GM12878 (cell line): ENCODE data around the gene SULT1A1. TPM values are rescaled to one million over a fixed set of nuclear protein-coding genes. Genes with fewer than 3 reads are reported as not detected.
"Not testable (repeated sequence)": the region's sequence is repeated elsewhere in the genome, so short reads cannot be mapped to it uniquely, and the experiment has no call there.

Experiments used
- ATAC-seq: fragments of 200-7000 bp; cut with Tn5 transposase; 3 replicates; pipeline ENCODE4 v1.9.1; 2020; ENCODE audit warnings: mild to moderate bottlenecking, moderate library complexity
- BruUV-seq: library from RNA; stranded (reverse); fragments of 400-500 nt; replicated peaks from 2 replicates; lab custom pipeline; 2021; lab: Mats Ljungman, UMichigan
- CTCF ChIA-PET: fragments of 300-600 bp; sonication (Branson Sonifier 250); formaldehyde crosslinking; extraction: SDS; loops from one replicate; lab custom pipeline; 2021; ENCODE audit warnings: inconsistent platforms; lab: Yijun Ruan, JAX
- POLR2A ChIA-PET: fragments of 350-600 bp; formaldehyde crosslinking; extraction: SDS; loops from one replicate; lab custom pipeline; 2021; ENCODE audit warnings: inconsistent platforms; lab: Charles Lee
- RAD21 ChIA-PET: fragments of 300-600 bp; sonication (Branson Sonifier 250); formaldehyde crosslinking; loops from one replicate; lab custom pipeline; 2023; ENCODE audit warnings: antibody characterized with exemption; ENCODE audit not compliant: unreplicated experiment; lab: Charles Lee
- SMC1A ChIA-PET: fragments of 300-600 bp; sonication (Branson Sonifier 250); formaldehyde crosslinking; loops from one replicate; lab custom pipeline; 2023; ENCODE audit not compliant: unreplicated experiment, uncharacterized antibody; lab: Charles Lee
- DNase-seq: peaks from one replicate; pipeline ENCODE4 v3.0.0-alpha.2; 2011; ENCODE audit warnings: low read depth, low spot score
- FAIRE-seq: peaks from 3 replicates; lab custom pipeline; 2011; peaks lifted over from hg19 to GRCh38; lab: Jason Lieb, UNC
- H2AFZ ChIP-seq: 2 replicates; pipeline ENCODE4 v1.6.0; 2011; ENCODE audit warnings: low read depth, low read length, control low read depth; ENCODE audit not compliant: control insufficient read depth
- H3K27ac ChIP-seq: 2 replicates; pipeline ENCODE4 v1.5.1; 2011; ENCODE audit warnings: control low read depth; ENCODE audit not compliant: control insufficient read depth, insufficient read depth
- H3K27me3 ChIP-seq, 2 experiments: replicated peaks in 1 of 2; 2 replicates each; pipeline versions ENCODE4 v1.6.0 to v1.6.1; 2011; ENCODE audit warnings: low read length in 1 of 2; ENCODE audit not compliant: control insufficient read depth in 2 of 2, insufficient read depth in 2 of 2
- H3K36me3 ChIP-seq, 2 experiments: 2 replicates each; pipeline ENCODE4 v1.5.1; 2011; ENCODE audit warnings: low read length in 1 of 2; ENCODE audit not compliant: control insufficient read depth in 2 of 2, insufficient read depth in 2 of 2
- H3K4me1 ChIP-seq: 2 replicates; pipeline ENCODE4 v1.6.1; 2011; ENCODE audit warnings: mild to moderate bottlenecking, low read length, moderate library complexity, mixed read lengths; ENCODE audit not compliant: control insufficient read depth, insufficient read depth
- H3K4me2 ChIP-seq: 2 replicates; pipeline ENCODE4 v1.6.0; 2011; ENCODE audit warnings: control low read depth; ENCODE audit not compliant: control insufficient read depth, insufficient read depth
- H3K4me3 ChIP-seq: fragments of 200-600 bp; sonication (generic); 2 replicates; pipeline ENCODE4 v1.5.1; 2016
- H3K79me2 ChIP-seq: 2 replicates; pipeline ENCODE4 v1.6.0; 2011; ENCODE audit warnings: low read length; ENCODE audit not compliant: control insufficient read depth, insufficient read depth
- H3K9ac ChIP-seq: 2 replicates; pipeline ENCODE4 v1.8.0; 2011; ENCODE audit warnings: low read length, control low read depth, mixed read lengths; ENCODE audit not compliant: control insufficient read depth, insufficient read depth
- H3K9me3 ChIP-seq: replicated peaks from 3 replicates; pipeline ENCODE4 v1.5.1; 2011; ENCODE audit warnings: mild to moderate bottlenecking, low read length; ENCODE audit not compliant: control insufficient read depth, insufficient read depth
- H4K20me1 ChIP-seq: 2 replicates; pipeline ENCODE4 v1.6.0; 2011; ENCODE audit not compliant: control insufficient read depth, insufficient read depth
- CTCF ChIP-seq, 3 experiments: IDR thresholded peaks in 2 of 3; conservative IDR thresholded peaks in 1 of 3; 2 replicates each; pipeline ENCODE4 v1.5.1; 2011; ENCODE audit warnings: low read depth in 3 of 3, low read length in 3 of 3, mild to moderate bottlenecking in 3 of 3, control low read depth in 2 of 3, moderate library complexity in 2 of 3, inconsistent platforms in 1 of 3, mixed read lengths in 1 of 3; ENCODE audit not compliant: control insufficient read depth in 2 of 3, insufficient read depth in 1 of 3; ENCODE audit errors: extremely low read depth in 1 of 3
- RAD21 ChIP-seq: IDR thresholded peaks from 2 replicates; pipeline ENCODE4 v1.6.1; 2011; ENCODE audit warnings: mild to moderate bottlenecking, low read depth, low read length, moderate library complexity; ENCODE audit not compliant: insufficient read depth
- RELA ChIP-seq: fragments of 450-650 bp; IDR thresholded peaks from 2 replicates; pipeline ENCODE4 v1.8.0; 2014; ENCODE audit warnings: borderline replicate concordance; ENCODE audit not compliant: partially characterized antibody
- SMC3 ChIP-seq: IDR thresholded peaks from 2 replicates; pipeline ENCODE4 v1.6.1; 2011; ENCODE audit warnings: low read length, improper control_type of control experiment, borderline replicate concordance
- WGBS: methylation state at CpG from one replicate; pipeline ENCODE4 v1.1.6; 2016; ENCODE audit warnings: low lambda C conversion rate; ENCODE audit not compliant: insufficient replicate concordance, insufficient coverage; ENCODE audit errors: missing lambda C conversion rate; 5-methylcytosine and 5-hydroxymethylcytosine counted together
- in situ Hi-C: fragments of 300-500 bp; cut with MboI; formaldehyde crosslinking; loops from 9 replicates; pipeline ENCODE4 v1.14.3; 2018; ENCODE audit warnings: mixed read lengths
- intact Hi-C: fragments of 100-400 bp; cut with micrococcal nuclease; formaldehyde crosslinking; loops from one replicate; pipeline ENCODE4 v1.14.2; 2022; ENCODE audit not compliant: unreplicated experiment
- polyA plus RNA-seq, 11 experiments: library from polyadenylated mRNA; depleted of rRNA in 4 of 11; unstranded in 6 of 11; stranded (reverse) in 5 of 11; fragments of >200 nt; fragmentation: Nextera tagmentation in 4 of 11; fragmentation: Illumina TruSeq in 1 of 11; extraction: Ambion mirVana in 4 of 11; extraction: Trizol in 1 of 11; gene quantifications; 1 replicate in 1 of 11; 2 replicates in 10 of 11; pipeline versions ENCODE4 v1.2.1 to v1.2.3, GENCODE V29; 2011 to 2016; ENCODE audit warnings: inconsistent platforms in 2 of 11, missing spikeins in 2 of 11, low read depth in 1 of 11
- total RNA-seq, 4 experiments: library from RNA; depleted of rRNA in 3 of 4; stranded (reverse); fragments of >200 nt in 3 of 4; fragmentation: Illumina TruSeq in 1 of 4; extraction: Trizol in 1 of 4; gene quantifications; 2 replicates each; pipeline versions ENCODE4 v1.2.1 to v1.2.3, GENCODE V29; 2013 to 2021

The SULT1A1 gene
- total and polyA plus RNA-seq, 10 of the 15 experiments (the other 5 are each of a cell fraction or from before 2014, with no cell fraction given), result 0.03 to 1.5 (median 0.76) TPM; not detected in 1

- peak; percentile 49 for ATAC-seq
- ChIA-PET CTCF (interaction anchor here (0.8 to 2.1 kb wide), 7 partner anchors 36 to 290 kb away, joined by 3 to 4 read pairs (median 3); partner anchors contain the start of gene NPIPB7), RAD21 (interaction anchor here (0.6 to 1.5 kb wide), 2 partner anchors 61 to 291 kb away, joined by 3 to 7 read pairs; partner anchors contain the start of gene SGF29), SMC1A (interaction anchor here (1.5 kb wide), 1 partner anchor 56 kb away, joined by 3 read pairs; no protein-coding TSS in a partner anchor)
- H3K9me3 ChIP-seq, H3K4me3 ChIP-seq, DNase-seq, H3K9ac ChIP-seq, in situ Hi-C loops, H3K4me1 ChIP-seq, H3K27me3 ChIP-seq, intact Hi-C loops, H3K79me2 ChIP-seq, H3K36me3 ChIP-seq, H2AFZ ChIP-seq, H3K4me2 ChIP-seq, H4K20me1 ChIP-seq, POLR2A ChIA-PET, FAIRE-seq, H3K27ac ChIP-seq, BruUV-seq: not testable (repeated sequence)
- WGBS, result 36% methylated on average over 17 of the region's 24 CpGs
- TF ChIP-seq CTCF (IDR thresholded peaks at IDR 0.05 in 2 of 3, conservative IDR thresholded peaks at IDR 0.05 in 1 of 3; ENCODE audit: control insufficient read depth in 2 of 3, extremely low read depth in 1 of 3, insufficient read depth in 1 of 3, low read depth in 3 of 3, low read length in 3 of 3), result peak; percentile 44 to 58 (median 46)
- peak; percentile 54 for TF ChIP-seq RAD21
- peak; percentile 19 for TF ChIP-seq RELA
- peak; percentile 24; the same call in 1 of the 2 replicates for TF ChIP-seq SMC3
These were observed 5.8 kb upstream of the SULT1A1 start for GRCh38 chr16:28615486-28616223.

- CTCF ChIA-PET, ATAC-seq, FAIRE-seq, RAD21 ChIA-PET, H3K9ac ChIP-seq, H3K4me3 ChIP-seq, SMC1A ChIA-PET, intact Hi-C loops, H3K79me2 ChIP-seq, H3K9me3 ChIP-seq, BruUV-seq, in situ Hi-C loops, H2AFZ ChIP-seq, H3K27me3 ChIP-seq, H4K20me1 ChIP-seq, H3K27ac ChIP-seq, H3K4me1 ChIP-seq, H3K36me3 ChIP-seq, POLR2A ChIA-PET, DNase-seq, H3K4me2 ChIP-seq: not testable (repeated sequence)
- WGBS, result 32% methylated on average over 10 of the region's 16 CpGs
These were observed 4.7 kb upstream of the SULT1A1 start for GRCh38 chr16:28614561-28614960.

- H3K4me1 ChIP-seq, DNase-seq, H3K9ac ChIP-seq, SMC1A ChIA-PET, BruUV-seq, H4K20me1 ChIP-seq, CTCF ChIA-PET, H3K9me3 ChIP-seq, H3K79me2 ChIP-seq, POLR2A ChIA-PET, H2AFZ ChIP-seq, H3K4me3 ChIP-seq, H3K36me3 ChIP-seq, H3K27ac ChIP-seq, in situ Hi-C loops, RAD21 ChIA-PET, H3K27me3 ChIP-seq, ATAC-seq, H3K4me2 ChIP-seq, intact Hi-C loops, FAIRE-seq: not testable (repeated sequence)
- 21% methylated on average over 4 of the region's 26 CpGs for WGBS
These were observed 4.1 kb upstream of the SULT1A1 start for GRCh38 chr16:28613912-28614311.
